PC-3 (cell line): ENCODE measurements around the gene TNP2.

Experiments used
- CTCF ChIP-seq: fragments of 300-600 bp; sonication (generic); conservative IDR thresholded peaks from 2 replicates; pipeline ENCODE4 v1.5.1; 2017; ENCODE audit warnings: antibody characterized with exemption, low read depth, mild to moderate bottlenecking, low read length
- EZH2 ChIP-seq: fragments of 300-600 bp; sonication (generic); IDR thresholded peaks from one replicate; pipeline ENCODE4 v1.6.1; 2017; ENCODE audit warnings: antibody characterized with exemption, mild to moderate bottlenecking, low read length; ENCODE audit not compliant: unreplicated experiment
- EZH2phosphoT487 ChIP-seq: fragments of 300-600 bp; sonication (generic); IDR thresholded peaks from 2 replicates; pipeline ENCODE4 v1.6.1; 2018; ENCODE audit warnings: mild to moderate bottlenecking, antibody characterized with exemption, low read length, borderline replicate concordance

DNA sequence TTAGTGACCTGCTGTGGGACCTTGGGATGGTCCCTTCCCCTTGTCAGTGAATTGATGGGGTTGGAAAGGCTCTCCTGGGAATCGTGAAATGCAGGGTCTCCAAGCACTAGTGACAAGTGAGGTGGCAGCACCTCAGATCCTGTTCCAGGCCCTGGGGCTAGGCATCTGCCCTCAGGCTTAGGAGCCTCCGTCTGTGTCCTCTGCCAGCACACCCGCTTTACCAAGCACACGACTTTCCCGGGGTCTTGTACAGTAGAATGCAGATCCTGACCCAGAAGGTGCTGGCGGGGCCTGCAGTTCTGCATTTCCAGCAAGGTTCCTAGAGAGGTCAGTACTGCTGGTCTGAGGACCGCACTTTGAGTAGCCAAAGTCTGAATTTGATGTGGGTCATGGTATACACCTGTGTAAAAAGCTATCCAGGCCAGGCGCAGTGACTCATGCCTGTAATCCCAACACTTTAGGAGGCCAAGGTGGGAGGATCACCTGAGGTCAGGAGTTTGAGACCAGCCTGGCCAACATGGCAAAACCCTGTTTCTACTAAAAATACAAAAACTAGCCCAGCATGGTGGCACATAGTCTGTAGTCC, 45.3 kb upstream of the TNP2 start:
- TF ChIP-seq CTCF (no peak), EZH2 (no peak), EZH2phosphoT487 (no peak)
